HG03469 (cell line): ENCODE results near the gene OR7A10.
"Not testable (repeated sequence)": the region's sequence is repeated elsewhere in the genome, so short reads cannot be mapped to it uniquely, and the experiment has no call there.

Experiments used
- ATAC-seq: cut with Tn5 transposase; IDR thresholded peaks from one replicate; pipeline ENCODE4 v1.9.1; 2021; ENCODE audit warnings: mild to moderate bottlenecking, moderate library complexity, moderate number of reproducible peaks; ENCODE audit not compliant: unreplicated experiment

OR7A10 gene

GRCh38 chr19:14796021-14796420 lies 52.7 kb downstream of the OR7A10 start:
- no peak for ATAC-seq

- no peak for ATAC-seq
Measured at GRCh38 chr19:14795078-14795721, 53.5 kb downstream of the OR7A10 start.

DNA sequence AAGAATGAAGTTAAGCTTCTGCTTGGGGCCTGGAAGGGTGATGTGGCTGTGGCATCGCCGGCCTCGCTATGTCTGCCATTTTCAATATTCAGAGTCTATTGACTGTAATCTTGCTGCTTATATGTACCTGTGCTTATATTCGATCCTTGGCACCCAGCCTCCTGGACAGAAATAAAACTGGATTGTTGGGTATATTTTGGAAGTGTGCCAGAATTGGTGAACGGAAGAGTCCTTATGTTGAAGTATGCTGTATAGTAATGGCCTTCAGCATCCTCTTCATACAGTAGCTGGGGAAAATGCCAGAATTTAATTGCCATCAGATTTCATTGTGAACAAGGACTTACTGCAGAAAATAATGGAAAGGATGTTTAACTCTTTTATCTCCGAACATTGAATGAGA lies 56.5 kb downstream of the OR7A10 start:
- not testable (repeated sequence) for ATAC-seq
